ENCODE measurements around the gene CLMP.

DNA sequence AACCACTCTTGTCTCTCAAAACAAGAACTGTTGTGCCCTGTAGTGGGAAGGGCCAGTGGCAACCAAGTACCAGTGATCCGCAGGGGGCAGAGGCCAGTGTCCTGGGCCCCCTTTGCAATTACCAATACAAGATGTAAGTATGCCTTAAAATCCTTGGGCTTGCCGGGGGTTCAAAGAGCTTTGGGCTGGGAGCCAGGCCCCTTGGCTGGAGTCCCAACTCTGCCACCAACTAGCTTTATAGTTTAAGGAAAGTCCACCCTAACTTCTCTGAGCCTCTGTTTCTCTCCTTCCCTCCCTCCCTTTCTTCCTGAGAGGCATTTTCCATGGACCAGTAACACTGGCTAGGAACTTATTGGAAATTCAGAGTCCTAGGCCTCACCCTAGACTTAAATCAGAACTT lies 15.5 kb downstream of the CLMP start:
- TF ChIP-seq SP1 (IDR thresholded peaks at IDR 0.05) (no peak), EGR1 (IDR thresholded peaks at IDR 0.05; ENCODE audit: low read depth in 2 of 2) (no peak), JUND (IDR thresholded peaks at IDR 0.05) (no peak), HNF4A (conservative IDR thresholded peaks at IDR 0.05) (no peak), RAD21 (IDR thresholded peaks at IDR 0.05) (no peak)
- TF ChIP-seq, protein P1, sequence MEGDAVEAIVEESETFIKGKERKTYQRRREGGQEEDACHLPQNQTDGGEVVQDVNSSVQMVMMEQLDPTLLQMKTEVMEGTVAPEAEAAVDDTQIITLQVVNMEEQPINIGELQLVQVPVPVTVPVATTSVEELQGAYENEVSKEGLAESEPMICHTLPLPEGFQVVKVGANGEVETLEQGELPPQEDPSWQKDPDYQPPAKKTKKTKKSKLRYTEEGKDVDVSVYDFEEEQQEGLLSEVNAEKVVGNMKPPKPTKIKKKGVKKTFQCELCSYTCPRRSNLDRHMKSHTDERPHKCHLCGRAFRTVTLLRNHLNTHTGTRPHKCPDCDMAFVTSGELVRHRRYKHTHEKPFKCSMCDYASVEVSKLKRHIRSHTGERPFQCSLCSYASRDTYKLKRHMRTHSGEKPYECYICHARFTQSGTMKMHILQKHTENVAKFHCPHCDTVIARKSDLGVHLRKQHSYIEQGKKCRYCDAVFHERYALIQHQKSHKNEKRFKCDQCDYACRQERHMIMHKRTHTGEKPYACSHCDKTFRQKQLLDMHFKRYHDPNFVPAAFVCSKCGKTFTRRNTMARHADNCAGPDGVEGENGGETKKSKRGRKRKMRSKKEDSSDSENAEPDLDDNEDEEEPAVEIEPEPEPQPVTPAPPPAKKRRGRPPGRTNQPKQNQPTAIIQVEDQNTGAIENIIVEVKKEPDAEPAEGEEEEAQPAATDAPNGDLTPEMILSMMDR (IDR thresholded peaks at IDR 0.05; ENCODE audit: low read depth, low read length, missing input control): no peak
- TF ChIP-seq, protein P2, sequence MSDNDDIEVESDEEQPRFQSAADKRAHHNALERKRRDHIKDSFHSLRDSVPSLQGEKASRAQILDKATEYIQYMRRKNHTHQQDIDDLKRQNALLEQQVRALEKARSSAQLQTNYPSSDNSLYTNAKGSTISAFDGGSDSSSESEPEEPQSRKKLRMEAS (IDR thresholded peaks at IDR 0.05): no peak
